Activated CD8-positive, alpha-beta memory T cell treated with anti-CD3 and anti-CD28 coated beads for 4 hours (primary cell): Measurements from ENCODE around the gene ERMARD.

Experiments
- DNase-seq, 2 donors: peaks; one replicate each; pipeline ENCODE4 v3.0.0-alpha.2; 2020; ENCODE audit warnings: low read depth in 2 of 2

ERMARD gene

GRCh38 chr6:169783971-169784820 lies 32.8 kb downstream of the ERMARD start:
- DNase-seq, result no peak

GRCh38 chr6:169784821-169785340 lies 33.5 kb downstream of the ERMARD start:
- no peak for DNase-seq

- no peak for DNase-seq
These were observed 34.1 kb downstream of the ERMARD start for GRCh38 chr6:169785566-169785965.

GRCh38 chr6:169786349-169786748 lies 34.9 kb downstream of the ERMARD start:
- DNase-seq, result no peak

GRCh38 chr6:169787797-169788196 lies 36.4 kb downstream of the ERMARD start:
- no peak for DNase-seq

GRCh38 chr6:169788809-169789145 lies 37.4 kb downstream of the ERMARD start:
- DNase-seq, result no peak

- DNase-seq, result no peak
These were observed 37.9 kb downstream of the ERMARD start for GRCh38 chr6:169789146-169789943.

- DNase-seq, result peak; percentile 23 to 39
These were observed 38.8 kb downstream of the ERMARD start for GRCh38 chr6:169789944-169790927.

- no peak for DNase-seq
These were observed 40.3 kb downstream of the ERMARD start for GRCh38 chr6:169791721-169792131.

GRCh38 chr6:169792306-169793015 lies 41.0 kb downstream of the ERMARD start:
- no peak for DNase-seq

- DNase-seq, result no peak
These were observed 42.0 kb downstream of the ERMARD start for GRCh38 chr6:169793408-169793807.

GRCh38 chr6:169794317-169795055 lies 43.1 kb downstream of the ERMARD start:
- DNase-seq, result no peak

GRCh38 chr6:169795196-169795595 lies 43.8 kb downstream of the ERMARD start:
- no peak for DNase-seq

GRCh38 chr6:169798764-169799473 lies 47.5 kb downstream of the ERMARD start:
- DNase-seq, result no peak

- no peak for DNase-seq
These were observed 48.1 kb downstream of the ERMARD start for GRCh38 chr6:169799474-169799926.

GRCh38 chr6:169800116-169800667 lies 48.8 kb downstream of the ERMARD start:
- no peak for DNase-seq

GRCh38 chr6:169800668-169801395 lies 49.4 kb downstream of the ERMARD start:
- DNase-seq, result no peak

- no peak for DNase-seq
These were observed 50.2 kb downstream of the ERMARD start for GRCh38 chr6:169801396-169802160.
